Cortex of kidney (tissue), 1 donor: ENCODE results near the gene UGT2B11.
"Not testable (repeated sequence)": the region's sequence is repeated elsewhere in the genome, so short reads cannot be mapped to it uniquely, and the experiment has no call there.

Experiments used
- DNase-seq: peaks from one replicate; lab custom pipeline; 2025; lab: John Stamatoyannopoulos, UW

Gene UGT2B11

DNA sequence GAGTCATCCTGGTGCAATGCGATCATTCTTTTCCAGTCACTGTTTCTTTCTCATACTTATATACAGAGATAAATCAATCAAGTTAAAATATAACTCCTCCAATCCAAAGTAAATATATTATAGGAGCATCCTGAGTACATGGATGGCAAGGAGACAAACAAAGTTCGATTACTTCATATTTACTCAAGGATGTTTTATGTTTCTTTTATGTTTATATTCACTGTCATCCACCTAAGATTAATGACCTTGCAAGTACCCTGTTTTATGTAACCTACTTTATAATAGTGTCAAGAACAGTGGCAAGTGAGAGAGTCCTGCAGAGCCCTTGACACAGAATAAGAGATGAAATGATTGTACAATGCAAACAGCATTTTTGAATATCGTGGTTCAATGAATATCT lies at the start of gene UGT2B11:
TSS of gene UGT2B11 (minus strand) at position 33 of the 400 bp plus-strand sequence. CDS start at position 7, 26 bp downstream.
- no peak for DNase-seq

DNA sequence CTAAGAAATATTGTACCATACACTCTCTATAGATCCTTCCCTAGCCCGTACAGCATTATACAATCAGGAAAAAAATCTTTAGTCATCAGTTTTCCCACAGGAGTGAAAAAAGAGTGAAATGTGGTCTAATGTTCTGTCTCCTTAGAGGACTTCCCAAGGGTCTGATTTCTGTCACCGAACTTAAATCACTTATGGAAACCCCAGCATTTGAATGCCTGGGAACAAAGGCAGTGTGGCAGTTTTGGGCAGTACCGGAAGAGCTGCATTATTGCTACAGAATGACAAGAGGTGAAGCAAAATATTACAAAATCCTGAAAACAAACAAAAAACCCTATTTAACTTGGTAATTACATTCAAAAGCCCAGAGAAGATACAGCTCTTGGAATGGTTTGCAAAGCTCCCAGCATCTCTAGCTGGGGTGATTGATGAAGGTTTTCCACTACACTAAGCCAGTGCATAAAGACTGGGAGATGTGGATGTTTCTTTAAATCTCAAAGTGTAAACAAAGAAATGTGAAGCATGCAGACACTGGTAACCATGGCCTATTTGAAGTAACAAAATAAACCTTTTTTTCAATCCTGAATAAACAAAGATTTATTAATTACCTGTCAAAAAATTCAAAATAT lies 38.7 kb upstream of the UGT2B11 start:
- not testable (repeated sequence) for DNase-seq

DNA sequence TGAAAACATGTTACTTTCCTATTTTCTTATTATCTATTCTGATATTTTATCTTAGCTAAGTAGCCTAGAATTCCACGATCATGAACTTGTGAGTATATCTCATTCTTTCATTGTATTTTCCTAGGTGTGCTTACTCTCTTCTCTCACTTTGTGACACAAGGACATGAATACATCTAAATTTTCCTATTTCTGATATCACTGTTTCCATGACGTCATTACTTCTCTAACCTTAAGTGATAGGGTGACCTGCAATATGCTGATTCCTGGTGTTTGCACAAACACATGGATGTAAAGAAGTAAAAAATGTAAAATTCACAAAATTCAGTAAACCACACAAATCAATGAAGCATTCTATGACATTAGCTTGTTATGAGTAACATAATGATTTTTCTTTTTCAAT lies 36.3 kb upstream of the UGT2B11 start:
- DNase-seq: not testable (repeated sequence)

DNA sequence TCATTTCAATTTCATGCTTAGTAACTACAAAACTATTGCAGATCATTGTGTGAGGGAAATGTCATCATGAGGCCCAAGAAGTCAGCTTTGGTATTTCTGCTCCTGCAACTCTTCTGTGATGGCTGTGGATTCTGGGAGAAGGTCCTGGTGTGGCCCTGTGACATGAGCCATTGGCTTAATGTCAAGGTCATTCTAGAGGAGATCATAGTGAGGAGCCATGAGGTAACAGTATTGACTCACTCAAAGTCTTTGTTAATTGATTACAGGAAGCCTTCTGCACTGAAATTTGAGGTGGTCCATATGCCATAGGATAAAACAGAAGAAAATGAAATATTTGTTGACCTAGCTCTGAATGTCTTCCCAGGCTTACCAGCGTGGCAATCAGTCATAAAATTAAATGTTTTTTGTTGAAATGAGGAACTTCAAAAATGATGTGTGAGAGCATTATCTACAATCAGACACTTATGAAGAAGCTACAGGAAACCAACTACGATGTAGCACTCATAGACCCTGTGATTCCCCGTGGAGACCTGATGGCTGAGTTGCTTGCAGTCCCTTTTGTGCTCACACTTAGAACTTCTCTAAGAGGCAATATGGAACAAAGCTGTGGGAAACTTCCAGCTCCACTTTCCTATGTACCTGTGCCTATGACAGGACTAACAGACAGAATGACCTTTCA lies 28.2 kb upstream of the UGT2B11 start:
- not testable (repeated sequence) for DNase-seq

DNA sequence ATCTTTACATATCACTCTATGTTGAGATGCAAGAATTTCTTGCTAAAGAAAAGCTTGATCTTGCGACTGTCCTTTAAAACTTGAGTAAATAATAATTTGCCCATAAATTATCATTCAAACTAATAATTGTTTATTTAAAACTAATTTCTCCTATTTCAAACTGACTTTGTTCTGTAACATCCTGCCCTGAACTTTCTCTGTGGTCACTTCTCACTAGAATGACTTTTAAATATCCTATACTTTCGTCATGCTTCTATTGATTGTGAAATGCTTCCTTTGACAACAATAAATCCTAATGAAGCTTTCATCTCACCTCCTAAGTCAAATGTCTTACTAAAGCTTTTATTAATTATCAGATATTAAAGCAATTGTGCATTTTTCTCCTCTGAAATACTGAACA lies 27.2 kb upstream of the UGT2B11 start:
- not testable (repeated sequence) for DNase-seq

DNA sequence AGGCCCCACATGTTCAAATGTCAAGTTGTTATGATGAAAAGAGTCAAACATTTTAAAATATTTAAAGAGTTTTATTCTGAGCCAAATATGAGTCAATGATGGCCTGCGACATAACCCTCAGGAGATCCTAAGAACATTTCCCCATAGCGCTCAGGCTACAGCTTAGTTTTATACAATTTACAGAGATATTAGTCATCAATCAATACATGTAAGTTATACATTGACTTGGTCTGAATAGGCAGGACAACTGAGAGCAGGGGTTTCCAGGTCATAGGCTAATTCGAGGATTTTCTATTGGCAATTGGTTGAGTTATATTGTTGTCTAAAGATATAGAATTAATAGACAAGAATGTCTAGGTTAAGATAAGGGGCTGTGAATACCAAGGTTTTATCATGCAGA lies 26.2 kb upstream of the UGT2B11 start:
- DNase-seq: not testable (repeated sequence)

DNA sequence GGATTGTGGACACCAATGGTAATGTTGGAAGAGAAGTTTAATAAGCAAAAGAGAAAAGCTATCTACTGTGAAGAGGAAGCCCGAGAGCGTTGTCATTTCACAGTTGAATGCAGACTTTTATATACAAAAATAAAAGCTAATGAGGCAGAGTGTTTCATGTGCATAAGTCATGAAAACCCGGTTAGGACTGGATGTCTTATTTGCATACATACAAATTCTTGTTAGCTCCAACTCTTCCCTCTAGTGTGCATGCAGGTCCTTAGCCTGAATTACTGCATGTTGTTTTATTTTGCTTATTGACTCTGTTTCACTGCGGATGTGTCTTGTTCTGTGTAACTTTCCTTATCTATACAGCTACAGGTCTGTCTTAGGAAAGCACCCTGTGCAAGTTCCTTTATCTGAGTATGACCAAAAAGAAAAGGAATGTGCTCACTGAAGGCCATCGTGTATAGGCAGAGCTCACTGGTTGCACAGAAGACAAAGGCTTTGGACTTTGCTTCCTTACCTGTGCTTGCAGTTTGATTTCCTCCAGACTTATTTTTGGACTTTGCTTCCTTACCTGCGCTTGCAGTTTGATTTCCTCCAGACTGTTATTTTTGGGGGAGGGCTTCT lies 25.1 kb upstream of the UGT2B11 start:
- no peak for DNase-seq

DNA sequence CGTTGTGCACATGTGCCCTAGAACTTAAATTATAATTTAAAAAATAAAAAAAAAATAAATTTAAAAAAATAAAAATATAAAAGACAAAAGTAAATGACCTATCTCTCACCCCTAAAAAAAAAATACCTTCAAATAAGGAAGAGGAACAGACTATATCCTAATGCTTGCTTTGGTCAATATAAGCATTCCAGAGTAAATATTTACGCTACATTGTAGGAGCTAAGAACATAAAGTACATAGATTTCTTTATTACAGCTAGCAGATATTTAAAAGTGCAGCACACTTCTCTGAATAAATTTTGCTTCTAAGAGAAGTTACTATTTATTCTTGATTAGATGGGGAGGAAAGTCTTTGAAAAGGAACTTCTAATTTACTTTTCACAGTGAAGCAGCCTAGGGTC lies 24.5 kb upstream of the UGT2B11 start:
- no peak for DNase-seq

DNA sequence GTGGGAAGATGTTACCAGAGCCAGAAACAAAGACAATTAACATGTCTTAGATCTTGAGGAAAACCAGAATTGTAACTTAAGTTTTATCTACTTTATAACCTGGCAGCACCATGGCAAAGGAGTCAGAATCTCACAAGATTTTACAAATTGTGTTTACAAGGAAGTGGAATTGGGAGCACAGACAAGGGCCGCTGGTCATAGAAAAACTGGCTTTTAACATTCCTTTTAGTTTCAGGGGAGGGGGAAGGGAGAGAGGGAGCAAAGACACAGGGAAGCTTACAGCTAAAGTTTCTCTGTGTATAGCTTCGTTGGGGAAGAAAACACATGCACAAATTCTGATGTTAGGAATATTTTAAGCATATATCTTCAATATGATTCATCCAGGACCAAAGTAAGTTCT lies 10.3 kb upstream of the UGT2B11 start:
- no peak for DNase-seq

DNA sequence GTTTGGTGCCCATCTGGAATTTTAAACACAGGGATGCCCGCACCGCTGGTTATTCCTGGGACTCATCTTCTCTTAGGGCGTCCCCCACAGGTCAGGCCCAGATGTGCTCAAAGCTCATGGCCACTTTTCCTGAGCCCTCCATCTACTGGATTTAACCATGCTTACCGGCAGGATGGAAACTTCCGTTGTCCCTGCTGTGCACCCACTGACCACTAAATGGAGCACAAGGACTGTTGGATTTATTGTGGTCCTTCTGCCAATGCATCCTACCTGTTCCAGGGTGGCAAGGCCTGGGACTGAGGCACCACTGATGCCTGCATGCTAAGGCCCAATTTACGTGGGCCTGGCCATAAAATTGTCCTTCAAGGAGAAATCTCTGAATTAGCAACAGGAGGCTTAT lies 8.7 kb upstream of the UGT2B11 start:
- DNase-seq: not testable (repeated sequence)

DNA sequence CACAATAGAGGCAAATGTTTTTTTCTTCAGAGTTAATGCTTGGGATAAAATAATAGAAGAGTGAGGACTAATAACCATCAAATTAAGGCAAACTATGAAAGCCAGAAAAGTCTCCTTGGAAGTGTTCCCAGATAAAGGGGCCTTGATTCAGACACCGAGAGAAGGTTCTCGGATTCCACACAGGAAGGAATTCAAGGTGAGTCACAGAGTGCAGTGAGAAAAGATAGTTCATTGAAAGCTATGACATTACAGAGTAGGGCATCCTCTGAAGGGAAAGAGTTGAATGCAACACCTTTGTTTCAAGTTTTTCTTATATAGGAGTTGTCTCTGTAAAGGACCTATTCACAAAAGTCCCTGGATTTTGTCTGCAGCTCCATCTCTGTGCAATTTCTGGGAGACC lies 3.9 kb upstream of the UGT2B11 start:
- DNase-seq: not testable (repeated sequence)

DNA sequence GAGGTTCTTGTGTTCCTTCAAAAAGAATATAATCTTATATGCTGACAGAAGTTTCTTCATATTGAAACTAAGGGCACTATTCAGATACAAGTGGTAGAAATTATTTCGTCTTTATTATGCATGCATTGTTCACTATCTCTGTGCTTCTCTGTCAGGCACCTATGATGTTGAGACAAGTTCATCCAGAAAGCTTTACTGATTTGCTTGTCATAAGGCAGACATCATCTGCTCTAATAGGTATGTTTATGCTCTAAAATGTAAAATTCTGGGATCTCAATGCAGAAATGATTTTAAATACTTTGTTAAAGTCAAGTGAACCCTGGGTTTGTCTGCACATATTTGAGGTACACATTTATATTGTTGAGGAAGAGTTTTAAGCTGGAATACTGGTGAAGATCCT lies 3.6 kb downstream of the UGT2B11 start:
- DNase-seq: no peak

DNA sequence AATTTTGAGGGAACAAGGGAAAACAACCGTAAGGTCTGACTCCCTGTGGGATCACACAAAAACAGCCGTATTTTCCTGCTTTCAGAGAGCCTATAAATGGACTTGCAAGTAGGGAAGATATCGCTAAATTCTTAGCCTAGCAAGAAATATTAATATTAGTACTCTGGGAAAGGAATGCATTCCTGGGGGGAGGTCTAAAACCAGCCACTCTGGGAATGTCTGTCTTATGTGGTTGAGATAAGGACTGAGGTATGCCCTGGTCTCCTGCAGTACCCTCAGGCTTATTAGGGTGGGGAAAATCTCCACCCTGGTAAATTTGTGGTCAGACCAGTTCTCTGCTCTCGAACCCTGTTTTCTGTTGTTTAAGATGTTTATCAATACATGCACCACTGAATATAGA lies 16.0 kb downstream of the UGT2B11 start:
- DNase-seq: not testable (repeated sequence)

DNA sequence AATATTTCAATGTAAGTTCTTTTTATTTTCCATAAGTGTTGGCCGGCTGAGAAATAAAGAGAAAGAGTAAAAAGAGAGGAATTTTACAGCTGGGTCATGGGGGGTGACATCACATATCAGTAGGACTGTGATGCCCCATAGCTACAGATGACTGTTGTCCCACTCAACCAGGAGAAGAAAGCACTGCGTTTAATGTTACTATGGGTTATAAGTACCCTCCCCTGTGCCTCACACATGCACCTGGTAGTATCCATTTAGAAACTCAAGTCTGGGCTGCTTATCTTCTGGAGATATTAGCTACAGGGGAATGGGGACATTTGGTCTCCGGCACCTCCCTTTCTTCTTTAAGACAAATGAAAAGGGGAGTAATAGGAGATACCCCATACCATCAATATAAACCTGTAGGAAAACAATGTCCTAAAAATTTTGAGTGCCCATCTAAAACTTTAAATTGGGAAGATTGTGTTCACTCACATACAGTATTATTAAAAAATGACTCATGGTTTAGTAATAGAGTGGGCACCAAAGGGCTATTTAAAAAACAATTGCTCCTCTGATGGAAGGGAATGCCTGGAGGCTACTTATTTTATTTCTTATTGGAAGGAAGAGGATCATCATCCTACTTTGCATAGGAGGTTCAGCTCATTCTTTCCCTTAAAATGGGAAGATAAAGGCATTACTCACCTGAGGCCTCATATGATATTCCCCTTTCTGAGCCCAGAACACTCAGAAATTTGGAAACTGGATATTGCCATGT lies 18.2 kb downstream of the UGT2B11 start:
- no peak for DNase-seq

DNA sequence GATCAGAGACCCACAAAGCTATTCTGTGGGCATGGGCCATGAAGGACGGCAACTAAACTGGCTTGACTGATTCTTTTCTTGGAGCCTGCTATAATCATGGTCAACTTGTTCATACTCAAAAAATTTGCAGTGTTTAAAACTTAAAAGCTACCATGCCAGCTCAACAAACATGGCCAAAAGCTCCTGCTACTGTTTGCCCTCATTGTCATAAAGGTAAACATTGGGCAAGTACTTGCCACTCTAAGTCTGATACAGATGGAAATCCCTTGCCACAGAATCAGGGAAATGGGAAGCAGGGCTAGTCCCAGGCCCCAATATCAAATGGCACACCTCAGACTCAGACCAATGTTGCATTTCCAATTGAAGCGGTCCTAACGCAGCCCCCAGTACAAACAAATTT lies 20.4 kb downstream of the UGT2B11 start:
- DNase-seq: no peak

DNA sequence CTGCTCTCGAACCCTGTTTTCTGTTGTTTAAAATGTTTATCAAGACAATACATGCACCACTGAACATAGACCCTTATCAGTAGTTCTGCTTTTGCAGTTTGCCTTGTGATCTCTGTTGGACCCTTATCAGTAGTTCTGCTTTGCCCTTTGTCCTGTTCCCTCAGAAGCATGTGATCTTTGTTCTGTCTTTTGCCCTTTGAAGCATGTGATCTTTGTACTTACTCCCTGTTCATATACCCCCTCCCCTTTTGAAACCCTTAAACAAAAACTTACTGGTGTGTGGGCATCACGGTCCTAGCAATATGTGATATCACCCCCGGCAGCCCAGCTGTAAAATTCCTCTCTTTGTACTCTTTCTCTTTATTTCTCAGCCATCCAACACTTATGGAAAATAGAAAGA lies 22.6 kb downstream of the UGT2B11 start:
- not testable (repeated sequence) for DNase-seq

DNA sequence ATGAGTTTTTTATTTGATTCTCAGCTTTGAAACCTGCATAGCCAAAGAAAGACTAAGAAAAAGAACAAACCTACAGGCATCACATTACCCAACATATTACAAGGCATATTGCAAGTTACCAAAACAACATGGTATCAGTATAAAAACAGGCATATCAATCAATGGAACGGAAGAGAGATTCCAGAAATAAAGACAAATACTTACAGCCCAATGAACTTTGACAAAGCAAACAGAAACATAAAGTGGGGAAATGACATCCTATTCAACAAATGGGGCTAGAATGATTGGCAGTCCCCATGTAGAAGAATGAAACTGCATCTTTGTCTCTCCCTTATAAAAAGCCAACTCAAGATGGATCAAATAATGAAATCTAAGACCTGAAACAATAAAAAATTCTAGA lies 23.9 kb downstream of the UGT2B11 start:
- not testable (repeated sequence) for DNase-seq

DNA sequence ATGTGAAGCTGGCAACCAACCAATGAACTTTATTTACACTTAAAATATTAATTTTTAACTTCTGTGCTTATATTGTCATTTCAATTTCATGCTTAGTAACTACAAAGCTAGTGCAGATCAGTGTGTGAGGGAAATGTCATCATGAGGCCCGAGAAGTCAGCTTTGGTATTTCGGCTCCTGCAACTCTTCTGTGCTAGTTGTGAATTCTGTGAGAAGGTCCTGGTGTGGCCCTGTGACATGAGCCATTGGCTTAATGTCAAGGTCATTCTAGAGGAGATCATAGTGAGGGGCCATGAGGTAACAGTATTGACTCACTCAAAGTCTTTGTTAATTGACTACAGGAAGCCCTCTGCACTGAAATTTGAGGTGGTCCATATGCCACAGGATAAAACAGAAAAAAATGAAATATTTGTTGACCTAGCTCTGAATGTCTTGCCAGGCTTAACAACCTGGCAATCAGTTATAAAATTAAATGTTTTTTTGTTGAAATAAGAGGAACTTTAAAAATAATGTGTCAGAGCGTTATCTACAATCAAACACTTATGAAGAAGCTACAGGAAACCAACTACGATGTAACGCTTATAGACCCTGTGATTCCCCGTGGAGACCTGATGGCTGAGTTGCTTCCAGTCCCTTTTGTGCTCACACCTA lies 32.9 kb downstream of the UGT2B11 start:
- DNase-seq: not testable (repeated sequence)

DNA sequence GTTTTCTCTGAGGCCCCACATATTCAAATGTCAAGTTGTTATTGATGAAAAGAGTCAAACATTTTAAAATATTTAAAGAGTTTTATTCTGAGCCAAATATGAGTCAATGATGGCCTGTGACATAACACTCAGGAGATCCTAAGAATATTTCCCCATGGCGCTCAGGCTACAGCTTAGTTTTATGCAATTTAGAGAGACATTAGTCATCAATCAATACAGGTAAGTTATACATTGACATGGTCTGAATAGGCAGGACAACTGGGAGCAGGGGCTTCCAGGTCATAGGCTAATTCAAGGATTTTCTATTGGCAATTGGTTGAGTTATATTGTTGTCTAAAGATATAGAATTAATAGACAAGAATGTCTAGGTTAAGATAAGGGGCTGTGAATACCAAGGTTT lies 34.7 kb downstream of the UGT2B11 start:
- DNase-seq: not testable (repeated sequence)

DNA sequence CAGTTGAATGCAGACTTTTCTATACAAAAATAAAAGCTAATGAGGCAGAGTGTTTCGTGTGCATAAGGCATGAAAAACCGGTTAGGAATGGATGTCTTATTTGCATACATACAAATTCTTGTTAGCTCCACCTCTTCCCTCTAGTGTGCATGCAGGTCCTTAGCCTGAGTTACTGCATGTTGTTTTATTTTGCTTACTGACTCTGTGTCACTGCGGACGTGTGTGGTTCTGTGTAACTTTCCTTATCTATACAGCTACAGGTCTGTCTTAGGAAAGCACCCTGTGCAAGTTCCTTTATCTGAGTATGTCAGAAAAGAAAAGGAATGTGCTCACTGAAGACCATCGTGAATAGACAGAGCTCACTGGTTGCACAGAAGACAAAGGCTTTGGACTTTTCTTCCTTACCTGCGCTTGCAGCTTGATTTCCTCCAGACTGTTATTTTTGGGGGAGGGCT lies 35.8 kb downstream of the UGT2B11 start:
- DNase-seq: not testable (repeated sequence)

DNA sequence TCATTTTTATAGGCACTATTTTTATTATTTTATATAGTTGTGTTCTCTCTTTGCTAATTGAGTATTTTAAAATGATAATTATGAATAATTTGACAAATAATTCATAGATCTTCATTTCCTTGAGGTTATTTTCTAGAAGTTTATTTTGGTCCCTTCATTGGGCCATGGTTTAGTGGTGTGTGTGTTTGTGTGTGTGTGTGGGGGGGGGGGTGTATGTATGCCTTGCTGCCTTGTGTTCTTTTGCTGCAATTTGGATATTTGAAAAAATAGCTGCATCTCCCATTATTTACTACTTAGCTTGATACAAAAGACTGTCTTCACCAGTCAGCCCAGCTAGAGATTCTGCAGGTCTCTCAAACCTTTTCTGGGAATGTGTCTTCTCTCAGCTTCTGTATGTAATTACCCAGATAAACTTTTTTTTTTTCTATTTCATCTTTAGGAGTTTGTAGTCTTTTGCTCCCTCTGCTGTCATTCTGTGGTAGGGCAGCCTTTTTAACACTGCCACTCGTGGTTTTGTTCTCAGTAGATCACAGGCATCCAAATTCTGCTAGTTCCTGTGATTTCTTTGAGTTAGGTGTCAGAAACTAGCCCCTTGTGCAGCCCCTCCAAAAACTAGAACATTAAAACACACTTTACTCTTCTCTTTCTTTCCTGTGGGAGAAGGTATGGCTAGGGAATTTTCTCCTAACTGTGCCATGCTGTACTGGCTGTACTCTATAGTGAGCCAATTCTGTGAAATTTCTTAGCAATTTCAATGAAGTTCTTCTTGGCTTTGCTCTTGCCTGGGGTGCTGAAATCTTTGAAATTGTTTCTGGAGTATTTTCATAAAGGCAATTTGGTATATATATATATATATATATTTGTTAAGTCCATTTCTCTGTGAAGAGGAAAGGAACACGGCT lies 44.1 kb downstream of the UGT2B11 start:
- DNase-seq: not testable (repeated sequence)
